ENCODE data around the gene TARDBP. TPM values are rescaled to one million over a fixed set of nuclear protein-coding genes. Genes with fewer than 3 reads are reported as not detected.

TARDBP gene
- total RNA-seq, 2 experiments from 2014 or later = 180 to 190 TPM

DNA sequence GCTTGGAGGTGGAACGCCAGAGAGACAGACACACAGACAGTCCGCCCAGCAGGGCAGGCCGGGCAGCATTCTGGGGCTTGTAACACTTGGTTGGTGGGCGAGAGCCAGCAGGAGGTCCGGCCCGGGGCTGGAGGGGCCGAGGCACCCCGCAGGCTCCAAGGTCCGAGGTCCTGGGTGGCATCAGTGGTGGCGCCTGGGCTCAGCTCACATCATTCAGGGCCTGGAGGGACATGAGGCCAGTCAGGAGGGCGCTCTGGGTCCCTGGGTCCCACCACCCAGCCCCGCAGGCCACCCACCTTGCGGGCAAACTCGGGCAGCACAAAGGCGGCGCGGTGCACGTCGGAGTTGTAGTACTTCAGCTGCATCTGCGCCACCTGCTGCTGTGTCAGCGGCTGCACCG is 42.2 kb downstream of the TARDBP start:
- Mint-ChIP-seq H3K4me3 (no peak overlapping the region), H3K27ac (no peak overlapping the region), H3K4me1 (peaks cover 16% of the 10 kb centered on the region), H3K36me3 (ENCODE audit: low read depth) (peaks cover 33% of the 10 kb centered on the region), H3K9me3 (ENCODE audit: low read depth) (no peaks in the 10 kb centered on the region), H3K27me3 (no peaks in the 10 kb centered on the region)
- ChIA-PET CTCF (interaction anchor here (1.3 kb wide), 1 partner anchor 17 kb away, joined by 3 read pairs; no protein-coding TSS in a partner anchor), POLR2A (no interaction called here)
- no peak for DNase-seq
- no peak for ATAC-seq
- intact Hi-C loops (cut with DNase I, micrococcal nuclease) = no loop called here

- CTCF ChIA-PET = interaction anchor here (3.4 kb wide), 1 partner anchor 18 kb away, joined by 17 read pairs; no protein-coding TSS in a partner anchor
- H3K27ac Mint-ChIP-seq = no peak overlapping the region
- ATAC-seq (no peak), DNase-seq (no peak)
- intact Hi-C loops (cut with DNase I, micrococcal nuclease) = no loop called here
- peaks cover 18% of the 10 kb centered on the region for H3K4me1 Mint-ChIP-seq
- no peaks in the 10 kb centered on the region for H3K27me3 Mint-ChIP-seq
- no peak overlapping the region for H3K4me3 Mint-ChIP-seq
- H3K36me3 Mint-ChIP-seq (ENCODE audit: low read depth) = peaks cover 34% of the 10 kb centered on the region
- no peaks in the 10 kb centered on the region for H3K9me3 Mint-ChIP-seq (ENCODE audit: low read depth)
- POLR2A ChIA-PET = interaction anchor here (0.6 kb wide), 1 partner anchor 1765 kb away, joined by 5 read pairs; no protein-coding TSS in a partner anchor
These were observed 43.2 kb downstream of the TARDBP start for GRCh38 chr1:11055676-11056075.

- ChIA-PET CTCF (interaction anchor here (0.8 to 3.4 kb wide), 2 partner anchors 19 to 64 kb away, joined by 4 to 17 read pairs; no protein-coding TSS in a partner anchor), POLR2A (interaction anchor here (0.6 kb wide), 1 partner anchor 1766 kb away, joined by 5 read pairs; no protein-coding TSS in a partner anchor)
- Mint-ChIP-seq H3K4me1 (peaks cover 24% of the 10 kb centered on the region), H3K27me3 (no peaks in the 10 kb centered on the region), H3K4me3 (no peak overlapping the region), H3K9me3 (ENCODE audit: low read depth) (no peaks in the 10 kb centered on the region), H3K27ac (no peak overlapping the region), H3K36me3 (ENCODE audit: low read depth) (peaks cover 38% of the 10 kb centered on the region)
- intact Hi-C loops (cut with DNase I, micrococcal nuclease) = no loop called here
- ATAC-seq (no peak), DNase-seq (no peak)
These were observed 44.0 kb downstream of the TARDBP start for GRCh38 chr1:11056504-11056903.

DNA sequence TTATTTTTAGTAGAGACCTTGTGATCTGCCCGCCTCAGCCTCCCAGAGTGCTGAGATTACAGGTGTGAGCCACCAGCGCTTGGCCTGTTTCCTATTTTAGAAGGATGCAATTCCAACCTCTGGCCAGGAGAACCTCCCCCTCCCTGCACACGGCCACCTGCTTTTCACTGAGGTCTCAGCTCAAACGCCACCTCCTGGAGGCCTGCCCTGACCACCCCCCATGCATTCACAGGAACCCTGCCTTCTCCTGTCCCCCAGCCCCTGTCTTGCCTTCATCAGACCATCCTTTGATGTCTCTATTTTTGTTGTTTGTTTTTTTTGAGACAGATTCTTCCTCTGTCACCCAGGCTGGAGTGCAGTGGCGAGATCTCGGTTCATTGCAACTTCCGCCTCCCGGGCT is 45.0 kb downstream of the TARDBP start:
- POLR2A ChIA-PET = interaction anchor here (0.6 to 0.8 kb wide), 2 partner anchors 42 kb away, joined by 3 read pairs; partner anchors contain the start of gene EXOSC10
- Mint-ChIP-seq H3K27me3 (no peaks in the 10 kb centered on the region), H3K4me3 (peak overlapping the region; percentile 93), H3K9me3 (ENCODE audit: low read depth) (no peaks in the 10 kb centered on the region), H3K4me1 (peaks cover 31% of the 10 kb centered on the region), H3K27ac (peak overlapping the region; percentile 47), H3K36me3 (ENCODE audit: low read depth) (peaks cover 38% of the 10 kb centered on the region)
- DNase-seq (no peak), ATAC-seq (no peak)
- CTCF ChIA-PET = interaction anchor here (0.8 to 3.4 kb wide), 3 partner anchors 20 to 65 kb away, joined by 4 to 17 read pairs (median 6); no protein-coding TSS in a partner anchor
- intact Hi-C loops (cut with DNase I, micrococcal nuclease) = no loop called here

- intact Hi-C loops (cut with DNase I, micrococcal nuclease) = no loop called here
- H3K9me3 Mint-ChIP-seq (ENCODE audit: low read depth) = no peaks in the 10 kb centered on the region
- H3K4me1 Mint-ChIP-seq = peaks cover 37% of the 10 kb centered on the region
- ATAC-seq = no peak
- POLR2A ChIA-PET = no interaction called here
- peak overlapping the region; percentile 93 for H3K4me3 Mint-ChIP-seq
- CTCF ChIA-PET = interaction anchor here (0.7 to 3.4 kb wide), 3 partner anchors 20 to 50 kb away, joined by 4 to 17 read pairs (median 6); no protein-coding TSS in a partner anchor
- no peaks in the 10 kb centered on the region for H3K27me3 Mint-ChIP-seq
- DNase-seq = no peak
- H3K36me3 Mint-ChIP-seq (ENCODE audit: low read depth) = peaks cover 39% of the 10 kb centered on the region
- no peak overlapping the region for H3K27ac Mint-ChIP-seq
These were observed 45.6 kb downstream of the TARDBP start for GRCh38 chr1:11058026-11058425.

- Mint-ChIP-seq H3K27me3 (no peaks in the 10 kb centered on the region), H3K9me3 (ENCODE audit: low read depth) (no peaks in the 10 kb centered on the region), H3K4me1 (peaks cover 41% of the 10 kb centered on the region), H3K27ac (peak overlapping the region; percentile 88), H3K4me3 (peak overlapping the region; percentile 93), H3K36me3 (ENCODE audit: low read depth) (peaks cover 40% of the 10 kb centered on the region)
- DNase-seq (no peak), ATAC-seq (no peak)
- intact Hi-C loops (cut with DNase I, micrococcal nuclease) = no loop called here
- ChIA-PET CTCF (interaction anchor here (0.6 to 3.4 kb wide), 4 partner anchors 21 to 765 kb away, joined by 3 to 17 read pairs (median 5); no protein-coding TSS in a partner anchor), POLR2A (interaction anchor here (0.6 kb wide), 1 partner anchor 660 kb away, joined by 4 read pairs; no protein-coding TSS in a partner anchor)
These were observed 46.2 kb downstream of the TARDBP start for GRCh38 chr1:11058595-11059154.

DNA sequence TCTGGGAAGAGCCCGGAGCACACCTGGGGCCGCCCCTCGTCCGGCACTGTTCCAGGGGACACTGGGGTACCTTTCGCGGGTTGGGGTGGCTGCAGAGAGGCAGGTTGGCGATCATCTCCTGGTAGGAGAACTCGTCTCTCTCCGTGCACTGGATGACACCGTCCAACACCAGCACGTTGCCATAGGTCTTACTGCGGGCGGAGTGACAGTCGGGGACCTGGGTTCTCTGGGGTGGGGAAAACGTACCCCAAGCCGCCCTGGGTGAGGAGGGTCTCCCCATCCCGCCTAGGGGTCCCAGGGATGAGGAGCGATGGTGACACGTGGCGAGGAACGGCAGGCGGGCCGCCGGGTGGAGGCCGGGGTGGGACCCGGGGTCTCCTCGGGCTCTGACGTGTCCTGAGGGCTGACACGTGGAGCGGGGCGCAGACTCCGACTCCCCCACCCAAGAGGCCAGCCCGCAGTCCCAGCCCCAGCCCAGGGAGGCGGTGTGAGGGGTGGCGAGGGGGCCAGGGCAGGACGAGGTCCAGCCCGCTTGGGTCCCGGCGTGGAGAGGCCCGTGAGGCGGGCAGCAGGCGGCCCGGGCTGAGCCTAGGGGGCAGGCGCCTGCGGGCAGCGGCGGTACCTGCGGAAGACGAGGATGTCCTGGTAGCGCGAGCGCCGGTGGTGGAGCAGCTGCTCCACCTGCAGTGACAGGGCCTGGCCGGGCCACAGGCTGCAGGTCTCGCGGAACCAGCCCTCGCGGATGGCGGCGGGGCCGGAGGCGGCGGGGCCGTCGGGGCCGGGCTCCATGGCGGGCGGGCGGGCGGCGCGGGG is 46.9 kb downstream of the TARDBP start:
- POLR2A ChIA-PET = interaction anchor here (0.6 kb wide), 1 partner anchor 12 kb away, joined by 3 read pairs; no protein-coding TSS in a partner anchor
- CTCF ChIA-PET = interaction anchor here (0.6 to 5.3 kb wide), 4 partner anchors 13 to 764 kb away, joined by 3 to 40 read pairs (median 4); no protein-coding TSS in a partner anchor
- H3K27ac Mint-ChIP-seq = peak overlapping the region; percentile 88
- H3K9me3 Mint-ChIP-seq (ENCODE audit: low read depth) = no peaks in the 10 kb centered on the region
- H3K27me3 Mint-ChIP-seq = no peaks in the 10 kb centered on the region
- H3K4me1 Mint-ChIP-seq = peaks cover 41% of the 10 kb centered on the region
- DNase-seq = no peak
- H3K36me3 Mint-ChIP-seq (ENCODE audit: low read depth) = peaks cover 42% of the 10 kb centered on the region
- intact Hi-C loops (cut with DNase I, micrococcal nuclease) = no loop called here
- peak; percentile 5 for ATAC-seq
- H3K4me3 Mint-ChIP-seq = peak overlapping the region; percentile 93

GRCh38 chr1:11059968-11060830 is 47.7 kb downstream of the TARDBP start, which contains the start of gene SRM:
SRM (minus strand) TSS chr1:11060018; CDS start chr1:11059943, 75 bp downstream.
- Mint-ChIP-seq H3K4me3 (peak within 1 kb of the TSS; percentile 93), H3K36me3 (ENCODE audit: low read depth) (peaks cover 42% of the 10 kb centered on the region), H3K27me3 (no peaks in the 10 kb centered on the region), H3K4me1 (peaks cover 41% of the 10 kb centered on the region), H3K9me3 (ENCODE audit: low read depth) (no peaks in the 10 kb centered on the region), H3K27ac (peak within 1 kb of the TSS; percentile 94)
- intact Hi-C loops (cut with DNase I, micrococcal nuclease) = loop anchor here (1.0 to 5.0 kb wide), 12 partner anchors 13 to 1028 kb away; partner anchors contain the start of genes EXOSC10 (in 2 of the 2), AGTRAP (in 1 of the 2), CLCN6 (in 1 of the 2) and MAD2L2 (in 1 of the 2)
- ATAC-seq = peak; percentile 98
- DNase-seq = peak; percentile 95
- ChIA-PET POLR2A (interaction anchor here (0.5 to 0.6 kb wide), 2 partner anchors 11 to 195 kb away, joined by 3 read pairs; no protein-coding TSS in a partner anchor), CTCF (interaction anchor here (0.7 to 5.3 kb wide), 6 partner anchors 10 to 1228 kb away, joined by 3 to 40 read pairs (median 4); no protein-coding TSS in a partner anchor)

DNA sequence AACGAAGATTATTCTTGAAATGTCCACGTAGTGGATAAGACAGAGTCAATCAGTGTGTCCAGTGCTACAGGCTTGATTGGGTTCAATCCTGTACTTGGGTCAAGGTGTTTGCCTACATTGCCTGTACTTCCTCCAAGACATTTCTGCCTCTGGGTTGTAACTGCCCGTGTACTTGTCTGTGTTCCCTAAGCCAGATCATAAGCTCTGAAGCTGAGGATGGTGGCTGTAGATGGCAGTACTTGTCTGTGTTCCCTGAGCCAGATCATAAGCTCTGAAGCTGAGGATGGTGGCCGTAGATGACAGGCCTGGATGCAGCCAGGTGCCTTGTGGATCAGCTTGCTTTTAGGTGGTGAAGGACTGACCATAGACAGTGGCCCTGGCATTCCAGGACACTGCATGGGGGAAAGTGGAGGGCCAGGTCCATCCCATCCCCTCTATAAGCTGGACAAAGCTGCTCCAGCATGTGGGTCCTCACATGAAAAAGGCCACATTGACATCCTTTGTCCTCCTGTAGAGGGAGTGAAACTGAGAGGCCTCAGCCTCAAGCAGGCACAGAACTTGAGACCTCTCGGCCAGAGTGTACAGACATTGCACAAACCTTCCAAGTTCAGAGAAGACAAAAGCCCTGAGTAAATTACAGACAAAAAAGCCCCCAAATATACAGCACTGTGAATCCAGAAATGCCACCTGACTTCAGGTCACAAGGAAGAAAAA is 49.4 kb downstream of the TARDBP start:
- Mint-ChIP-seq H3K9me3 (ENCODE audit: low read depth) (no peaks in the 10 kb centered on the region), H3K27me3 (no peaks in the 10 kb centered on the region), H3K27ac (peak overlapping the region; percentile 15), H3K4me1 (peaks cover 41% of the 10 kb centered on the region), H3K4me3 (peak overlapping the region; percentile 17), H3K36me3 (ENCODE audit: low read depth) (peaks cover 52% of the 10 kb centered on the region)
- intact Hi-C loops (cut with DNase I, micrococcal nuclease) = loop anchor here in 1 of 2 experiments (5.0 kb wide), 2 partner anchors 675 to 845 kb away; partner anchors contain the start of gene AGTRAP
- DNase-seq (no peak), ATAC-seq (no peak)
- ChIA-PET CTCF (interaction anchor here (0.6 to 5.3 kb wide), 4 partner anchors 25 to 1434 kb away, joined by 3 to 40 read pairs (median 4); no protein-coding TSS in a partner anchor), POLR2A (interaction anchor here (0.6 to 1.0 kb wide), 2 partner anchors 28 to 500 kb away, joined by 3 to 5 read pairs; no protein-coding TSS in a partner anchor)

Measured in activated CD4-positive, alpha-beta T cell treated with anti-CD3 and anti-CD28 coated beads for 36 hours (primary cell).